IMR-90 (cell line): ENCODE data around the gene CD5L. TPM values are rescaled to one million over a fixed set of nuclear protein-coding genes. Genes with fewer than 3 reads are reported as not detected.

Source experiments
- ATAC-seq: fragments of 200-7000 bp; cut with Tn5 transposase; 2 replicates; pipeline ENCODE4 v1.9.1; 2020; ENCODE audit warnings: low read depth, mild to moderate bottlenecking, moderate library complexity
- BruUV-seq: library from RNA; stranded (reverse); fragments of 400-500 nt; replicated peaks from 2 replicates; lab custom pipeline; 2021; lab: Mats Ljungman, UMichigan
- CTCF ChIA-PET: fragments of 300-600 bp; formaldehyde crosslinking; extraction: SDS; loops from one replicate; lab custom pipeline; 2021; ENCODE audit warnings: antibody characterized with exemption; lab: Yijun Ruan, JAX
- POLR2A ChIA-PET: fragments of 300-600 bp; sonication (Branson Sonifier 250); formaldehyde crosslinking; loops from one replicate; lab custom pipeline; 2022; ENCODE audit warnings: antibody characterized with exemption; ENCODE audit not compliant: unreplicated experiment; lab: Charles Lee
- DNase-seq: peaks from one replicate; pipeline ENCODE4 v3.0.0; 2013
- H2AFZ ChIP-seq: replicated peaks from 2 replicates; pipeline ENCODE3; 2013; ENCODE audit warnings: low read length, mild to moderate bottlenecking; ENCODE audit not compliant: poor library complexity
- H2AK5ac ChIP-seq: 2 replicates; pipeline ENCODE4 v1.6.1; 2013; ENCODE audit warnings: low read depth, low read length, inconsistent platforms
- H2AK9ac ChIP-seq: replicated peaks from 2 replicates; pipeline ENCODE3; 2013; ENCODE audit warnings: mild to moderate bottlenecking, low read depth, low read length, moderate library complexity; ENCODE audit not compliant: poor library complexity
- H2BK120ac ChIP-seq: 2 replicates; pipeline ENCODE4 v1.6.1; 2013; ENCODE audit warnings: low read depth, low read length, inconsistent platforms
- H2BK15ac ChIP-seq: 3 replicates; pipeline ENCODE4 v1.6.1; 2013; ENCODE audit warnings: low read depth, low read length, inconsistent platforms
- H2BK20ac ChIP-seq: 2 replicates; pipeline ENCODE4 v1.6.1; 2013; ENCODE audit warnings: low read depth, mild to moderate bottlenecking, inconsistent platforms, low read length, moderate library complexity
- H2BK5ac ChIP-seq: 2 replicates; pipeline ENCODE4 v1.6.1; 2013; ENCODE audit warnings: mild to moderate bottlenecking, low read depth, low read length, inconsistent platforms; ENCODE audit not compliant: poor library complexity, severe bottlenecking
- H3K14ac ChIP-seq: replicated peaks from 2 replicates; pipeline ENCODE4 v1.6.1; 2013; ENCODE audit warnings: low read depth, low read length, inconsistent platforms
- H3K18ac ChIP-seq: 2 replicates; pipeline ENCODE4 v1.6.1; 2013; ENCODE audit warnings: low read depth, low read length, control low read depth
- H3K23ac ChIP-seq: 2 replicates; pipeline ENCODE4 v1.6.1; 2013; ENCODE audit warnings: low read depth, low read length, inconsistent platforms
- H3K27ac ChIP-seq: 2 replicates; pipeline ENCODE4 v1.5.1; 2013; ENCODE audit warnings: mild to moderate bottlenecking, control low read depth, low read length; ENCODE audit not compliant: insufficient read depth
- H3K27me3 ChIP-seq: 2 replicates; pipeline ENCODE4 v1.6.1; 2013; ENCODE audit warnings: low read length; ENCODE audit not compliant: control insufficient read depth, insufficient read depth
- H3K36me3 ChIP-seq: 2 replicates; pipeline ENCODE4 v1.6.1; 2013; ENCODE audit warnings: low read length, mixed read lengths; ENCODE audit not compliant: control insufficient read depth, insufficient read depth
- H3K4ac ChIP-seq: 2 replicates; pipeline ENCODE4 v1.6.1; 2013; ENCODE audit warnings: low read depth, low read length, inconsistent platforms
- H3K4me1 ChIP-seq: 2 replicates; pipeline ENCODE4 v1.6.1; 2013; ENCODE audit warnings: low read length, mixed read lengths; ENCODE audit not compliant: control insufficient read depth, insufficient read depth
- H3K4me2 ChIP-seq: 2 replicates; pipeline ENCODE4 v1.6.1; 2013; ENCODE audit warnings: low read depth, mild to moderate bottlenecking, control low read depth, low read length, moderate library complexity
- H3K4me3 ChIP-seq: 2 replicates; pipeline ENCODE4 v1.5.1; 2013; ENCODE audit warnings: low read depth, mild to moderate bottlenecking, control low read depth, low read length, moderate library complexity; ENCODE audit not compliant: insufficient read depth
- H3K56ac ChIP-seq: 2 replicates; pipeline ENCODE4 v1.6.1; 2013; ENCODE audit warnings: low read length, inconsistent platforms; ENCODE audit not compliant: insufficient read depth; ENCODE audit errors: extremely low read depth
- H3K79me1 ChIP-seq, 2 experiments: 2 replicates each; pipeline ENCODE4 v1.6.1; 2013; ENCODE audit warnings: low read length in 2 of 2, inconsistent platforms in 1 of 2, low read depth in 1 of 2
- H3K9ac ChIP-seq: 2 replicates; pipeline ENCODE4 v1.6.1; 2013; ENCODE audit warnings: low read depth, low read length, control low read depth
- H3K9me1 ChIP-seq: 2 replicates; pipeline ENCODE4 v1.6.1; 2013; ENCODE audit warnings: low read length, inconsistent platforms; ENCODE audit not compliant: insufficient read depth
- H3K9me3 ChIP-seq: 2 replicates; pipeline ENCODE4 v1.6.1; 2013; ENCODE audit warnings: low read length; ENCODE audit not compliant: control insufficient read depth, insufficient read depth
- H4K20me1 ChIP-seq: 2 replicates; pipeline ENCODE4 v1.6.1; 2013; ENCODE audit warnings: low read length, inconsistent platforms; ENCODE audit not compliant: insufficient read depth
- H4K5ac ChIP-seq: 2 replicates; pipeline ENCODE4 v1.6.1; 2013; ENCODE audit warnings: mild to moderate bottlenecking, low read depth, low read length, control low read depth
- H4K8ac ChIP-seq, 2 experiments: 2 replicates each; pipeline ENCODE4 v1.6.1; 2013; ENCODE audit warnings: low read depth in 2 of 2, low read length in 2 of 2, control low read depth in 1 of 2, inconsistent platforms in 1 of 2
- H4K91ac ChIP-seq: 2 replicates; pipeline ENCODE4 v1.6.1; 2013; ENCODE audit warnings: low read depth, low read length, inconsistent platforms; ENCODE audit not compliant: insufficient read depth
- FOS ChIP-seq: fragments of 150-350 bp; IDR thresholded peaks from 2 replicates; pipeline ENCODE4 v1.6.1; 2016; ENCODE audit warnings: low read depth, low read length
- MAFK ChIP-seq: IDR thresholded peaks from 2 replicates; pipeline ENCODE4 v1.6.1; 2012; ENCODE audit warnings: low read depth, low read length, improper control_type of control experiment
- NFE2L2 ChIP-seq: fragments of 150-350 bp; IDR thresholded peaks from 2 replicates; pipeline ENCODE4 v1.6.1; 2016; ENCODE audit warnings: low read depth, mild to moderate bottlenecking, low read length
- RCOR1 ChIP-seq: IDR thresholded peaks from 2 replicates; pipeline ENCODE4 v1.6.1; 2012; ENCODE audit warnings: mild to moderate bottlenecking, low read length, improper control_type of control experiment; ENCODE audit not compliant: insufficient replicate concordance
- WGBS, 2 experiments: methylation state at CpG; one replicate each; pipeline versions ENCODE4 v1.1.5 to v1.1.7; 2013; ENCODE audit warnings: missing lambda C conversion rate in 2 of 2; ENCODE audit not compliant: insufficient read length in 1 of 2; ENCODE audit errors: extremely low coverage in 2 of 2; 5-methylcytosine and 5-hydroxymethylcytosine counted together
- dilution Hi-C: fragments of 300-500 bp; cut with HindIII; formaldehyde crosslinking; loops from one replicate; pipeline ENCODE4 v1.14.3; 2018; ENCODE audit warnings: low sequenced_read_pairs; ENCODE audit not compliant: unreplicated experiment
- in situ Hi-C: fragments of 300-500 bp; cut with MboI; formaldehyde crosslinking; loops from 3 replicates; pipeline ENCODE4 v1.14.3; 2019; ENCODE audit warnings: low sequenced_read_pairs, inconsistent platforms, mixed read lengths
- intact Hi-C: fragments of 100-400 bp; cut with micrococcal nuclease; formaldehyde crosslinking; loops from 2 replicates; pipeline ENCODE4 v1.10.0; 2022
- polyA plus RNA-seq, 3 experiments: library from polyadenylated mRNA; depleted of rRNA; stranded (reverse); fragments of >200 nt; gene quantifications; 2 replicates each; pipeline ENCODE4 v1.2.3, GENCODE V29; 2012; ENCODE audit warnings: low replicate concordance in 1 of 3
- total RNA-seq: library from RNA; depleted of rRNA; stranded (reverse); fragments of >200 nt; gene quantifications from 2 replicates; pipeline ENCODE4 v1.2.3, GENCODE V29; 2012

CD5L gene
- total and polyA plus RNA-seq, 2 of the 4 experiments (the other 2 are of a cell fraction): not detected

DNA sequence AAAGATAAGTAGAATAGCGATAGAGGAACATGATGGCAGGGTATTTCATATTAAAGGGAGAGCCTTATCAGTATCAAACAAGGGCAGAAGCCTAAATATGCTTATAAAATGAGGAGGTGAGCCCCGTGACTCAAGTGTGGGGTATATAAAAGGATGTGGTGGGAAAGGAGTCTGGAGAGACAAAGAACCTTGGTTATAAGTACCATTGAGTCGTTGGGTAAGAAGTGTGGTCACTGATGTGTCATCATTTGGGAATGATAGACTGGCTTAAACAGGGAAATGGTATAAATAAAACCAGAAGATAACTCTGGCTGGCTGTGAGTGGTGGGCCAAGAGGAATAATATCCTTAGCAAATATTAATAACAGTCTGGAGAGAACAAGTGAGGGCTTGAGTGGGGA is 10.9 kb upstream of the CD5L start:
- no peak overlapping the region for H3K4ac ChIP-seq
- H2AK9ac ChIP-seq: no peak overlapping the region
- no peak overlapping the region for H3K27ac ChIP-seq
- no peak overlapping the region for H2BK20ac ChIP-seq
- no peak overlapping the region for H3K56ac ChIP-seq
- no peak overlapping the region for H3K23ac ChIP-seq
- intact Hi-C loops (no loop called here), dilution Hi-C loops (no loop called here), in situ Hi-C loops (no loop called here)
- H3K18ac ChIP-seq: no peak overlapping the region
- POLR2A ChIA-PET: no interaction called here
- CTCF ChIA-PET: no interaction called here
- ATAC-seq (no peak), DNase-seq (peak; percentile 34)
- no peak overlapping the region for H2BK120ac ChIP-seq
- no peak overlapping the region for H4K91ac ChIP-seq
- H2AFZ ChIP-seq: no peak overlapping the region
- no peaks in the 10 kb centered on the region for H3K79me1 ChIP-seq
- no peak overlapping the region for H3K4me3 ChIP-seq
- H3K36me3 ChIP-seq: no peaks in the 10 kb centered on the region
- TF ChIP-seq MAFK: no peak
- TF ChIP-seq RCOR1: no peak
- TF ChIP-seq NFE2L2: no peak
- TF ChIP-seq FOS: no peak
- no peak overlapping the region for H4K8ac ChIP-seq
- no peaks in the 10 kb centered on the region for H3K4me1 ChIP-seq
- H2BK15ac ChIP-seq: no peak overlapping the region
- H3K4me2 ChIP-seq: no peak overlapping the region
- H4K20me1 ChIP-seq: no peaks in the 10 kb centered on the region
- H3K27me3 ChIP-seq: no peaks in the 10 kb centered on the region
- H2BK5ac ChIP-seq: no peak overlapping the region
- no peaks in the 10 kb centered on the region for H3K9me3 ChIP-seq
- no peak overlapping the region for H4K5ac ChIP-seq
- no TSS peak for BruUV-seq
- H2AK5ac ChIP-seq: no peak overlapping the region
- no peak overlapping the region for H3K9ac ChIP-seq
- no peak overlapping the region for H3K14ac ChIP-seq
- no CpG with 5 or more reads among the region's 3 CpGs for WGBS, 2 experiments
- no peaks in the 10 kb centered on the region for H3K9me1 ChIP-seq
